ENCODE results near the gene S1PR4. TPM values are rescaled to one million over a fixed set of nuclear protein-coding genes. Genes with fewer than 3 reads are reported as not detected.

S1PR4 gene
- total RNA-seq, 1 experiment from 2014 or later: 0.26 TPM

DNA sequence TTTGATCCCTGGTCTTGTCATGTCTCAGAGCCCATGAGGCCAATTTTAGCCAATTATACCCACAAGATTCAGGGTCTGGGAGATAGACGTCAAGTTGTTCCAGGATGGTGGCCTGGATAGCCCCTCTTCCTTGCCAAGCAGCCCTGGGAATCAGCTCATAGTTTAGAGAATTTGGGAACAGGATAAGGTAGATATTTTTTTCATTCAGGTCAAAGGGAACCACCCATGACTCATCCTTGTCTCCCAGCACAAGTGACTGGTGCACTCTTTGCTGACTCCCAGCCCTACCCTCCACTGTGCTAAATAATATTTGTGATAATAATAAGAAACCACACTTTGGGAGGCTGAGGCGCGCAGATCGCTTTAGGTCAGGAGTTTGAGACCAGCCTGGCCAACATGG, 17.1 kb upstream of the S1PR4 start:
- H3K27ac ChIP-seq (ENCODE audit: low read length): peak overlapping the region; percentile 64
- TF ChIP-seq, protein P1, sequence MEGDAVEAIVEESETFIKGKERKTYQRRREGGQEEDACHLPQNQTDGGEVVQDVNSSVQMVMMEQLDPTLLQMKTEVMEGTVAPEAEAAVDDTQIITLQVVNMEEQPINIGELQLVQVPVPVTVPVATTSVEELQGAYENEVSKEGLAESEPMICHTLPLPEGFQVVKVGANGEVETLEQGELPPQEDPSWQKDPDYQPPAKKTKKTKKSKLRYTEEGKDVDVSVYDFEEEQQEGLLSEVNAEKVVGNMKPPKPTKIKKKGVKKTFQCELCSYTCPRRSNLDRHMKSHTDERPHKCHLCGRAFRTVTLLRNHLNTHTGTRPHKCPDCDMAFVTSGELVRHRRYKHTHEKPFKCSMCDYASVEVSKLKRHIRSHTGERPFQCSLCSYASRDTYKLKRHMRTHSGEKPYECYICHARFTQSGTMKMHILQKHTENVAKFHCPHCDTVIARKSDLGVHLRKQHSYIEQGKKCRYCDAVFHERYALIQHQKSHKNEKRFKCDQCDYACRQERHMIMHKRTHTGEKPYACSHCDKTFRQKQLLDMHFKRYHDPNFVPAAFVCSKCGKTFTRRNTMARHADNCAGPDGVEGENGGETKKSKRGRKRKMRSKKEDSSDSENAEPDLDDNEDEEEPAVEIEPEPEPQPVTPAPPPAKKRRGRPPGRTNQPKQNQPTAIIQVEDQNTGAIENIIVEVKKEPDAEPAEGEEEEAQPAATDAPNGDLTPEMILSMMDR (conservative IDR thresholded peaks at IDR 0.05; ENCODE audit: low read depth, low read length): no peak
- TF ChIP-seq EZH2 (IDR thresholded peaks at IDR 0.05; ENCODE audit: low read length, unreplicated experiment) (no peak), EZH2phosphoT487 (IDR thresholded peaks at IDR 0.05; ENCODE audit: borderline replicate concordance, low read length) (no peak)
- no peaks in the 10 kb centered on the region for H3K9me2 ChIP-seq (replicated peaks; ENCODE audit: low read length)
- H3K4me2 ChIP-seq (ENCODE audit: low read length): peak overlapping the region; percentile 55
- H3K4me3 ChIP-seq (ENCODE audit: low read length): no peak overlapping the region
- H3F3A ChIP-seq (ENCODE audit: low read length, unreplicated experiment): no peaks in the 10 kb centered on the region
- H3K27me3 ChIP-seq (ENCODE audit: low read length): no peaks in the 10 kb centered on the region
- ATAC-seq (peak; percentile 65), DNase-seq (peak; percentile 54)
- H3K9me3 ChIP-seq (ENCODE audit: low read length): no peaks in the 10 kb centered on the region
- 0 out of 2 replicates have a peak overlapping the region, but pooled peaks have one; percentile 5 for H3K9ac ChIP-seq (ENCODE audit: low read length)
- H3K79me2 ChIP-seq (ENCODE audit: low read length): no peaks in the 10 kb centered on the region
- POLR2A ChIA-PET (ENCODE audit: unreplicated experiment): interaction anchor here (0.5 to 0.6 kb wide), 2 partner anchors 57 to 905 kb away, joined by 3 to 16 read pairs; partner anchors contain the start of gene ZBTB7A
- H3K36me3 ChIP-seq (ENCODE audit: low read depth, low read length): no peaks in the 10 kb centered on the region
- BruUV-seq (replicated peaks): no TSS peak
- no peaks in the 10 kb centered on the region for H4K20me1 ChIP-seq (ENCODE audit: low read length)
- H3K4me1 ChIP-seq (ENCODE audit: insufficient read depth, low read length): peaks cover 15% of the 10 kb centered on the region
- intact Hi-C loops (cut with micrococcal nuclease): no loop called here
- CTCF ChIA-PET: interaction anchor here (3.8 kb wide), 1 partner anchor 33 kb away, joined by 28 read pairs; no protein-coding TSS in a partner anchor
- no peak overlapping the region for H2AFZ ChIP-seq (ENCODE audit: low read length)

GRCh38 chr19:3162418-3163229, 15.9 kb upstream of the S1PR4 start:
- Histone ChIP-seq H3K27ac (ENCODE audit: low read length) (no peak overlapping the region), H3K9me3 (ENCODE audit: low read length) (no peaks in the 10 kb centered on the region), H3K4me1 (ENCODE audit: insufficient read depth, low read length) (peaks cover 15% of the 10 kb centered on the region), H2AFZ (ENCODE audit: low read length) (peak overlapping the region; percentile 87; the same call in 1 of the 2 replicates), H3K9me2 (replicated peaks; ENCODE audit: low read length) (no peaks in the 10 kb centered on the region), H3K36me3 (ENCODE audit: low read depth, low read length) (no peaks in the 10 kb centered on the region), H3K9ac (ENCODE audit: low read length) (no peak overlapping the region), H3K79me2 (ENCODE audit: low read length) (no peaks in the 10 kb centered on the region), H3K4me2 (ENCODE audit: low read length) (peak overlapping the region; percentile 94), H3K27me3 (ENCODE audit: low read length) (no peaks in the 10 kb centered on the region), H3K4me3 (ENCODE audit: low read length) (no peak overlapping the region), H3F3A (ENCODE audit: low read length, unreplicated experiment) (no peaks in the 10 kb centered on the region), H4K20me1 (ENCODE audit: low read length) (no peaks in the 10 kb centered on the region)
- ChIA-PET POLR2A (ENCODE audit: unreplicated experiment) (no interaction called here), CTCF (interaction anchor here (3.8 kb wide), 1 partner anchor 34 kb away, joined by 28 read pairs; no protein-coding TSS in a partner anchor)
- BruUV-seq (replicated peaks): no TSS peak
- ATAC-seq (no peak), DNase-seq (peak; percentile 14)
- TF ChIP-seq EZH2 (IDR thresholded peaks at IDR 0.05; ENCODE audit: low read length, unreplicated experiment) (no peak), EZH2phosphoT487 (IDR thresholded peaks at IDR 0.05; ENCODE audit: borderline replicate concordance, low read length) (no peak)
- TF ChIP-seq, protein P1 (conservative IDR thresholded peaks at IDR 0.05; ENCODE audit: low read depth, low read length): no peak
- intact Hi-C loops (cut with micrococcal nuclease): loop anchor here (1.0 kb wide), 1 partner anchor 33 kb away; no protein-coding TSS in a partner anchor
